GM21529 (cell line): Measurements from ENCODE around the gene CHRNE.
"Not testable (repeated sequence)": the region's sequence is repeated elsewhere in the genome, so short reads cannot be mapped to it uniquely, and the experiment has no call there.

Experiments used
- ATAC-seq: cut with Tn5 transposase; IDR thresholded peaks from one replicate; pipeline ENCODE4 v1.9.1; 2021; ENCODE audit not compliant: unreplicated experiment

The CHRNE gene

DNA sequence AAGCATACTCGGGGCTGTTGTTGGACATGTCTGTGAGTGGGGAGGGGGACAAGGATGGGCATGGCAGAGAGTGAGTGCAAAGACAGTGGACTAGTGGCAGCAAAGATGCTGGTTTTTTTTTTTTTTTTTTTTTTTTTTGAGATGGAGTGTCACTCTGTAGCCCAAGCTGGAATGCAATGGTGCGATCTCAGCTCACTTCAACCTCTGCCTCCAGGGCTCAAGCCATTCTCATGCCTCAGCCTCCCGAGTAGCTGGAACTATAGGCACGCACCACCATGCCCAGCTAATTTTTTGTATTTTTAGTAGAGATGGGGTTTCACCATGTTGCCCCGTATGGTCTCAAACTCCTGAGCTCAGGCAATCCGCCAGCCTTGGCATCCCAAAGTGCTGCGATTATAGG, 45.6 kb downstream of the CHRNE start:
- not testable (repeated sequence) for ATAC-seq

DNA sequence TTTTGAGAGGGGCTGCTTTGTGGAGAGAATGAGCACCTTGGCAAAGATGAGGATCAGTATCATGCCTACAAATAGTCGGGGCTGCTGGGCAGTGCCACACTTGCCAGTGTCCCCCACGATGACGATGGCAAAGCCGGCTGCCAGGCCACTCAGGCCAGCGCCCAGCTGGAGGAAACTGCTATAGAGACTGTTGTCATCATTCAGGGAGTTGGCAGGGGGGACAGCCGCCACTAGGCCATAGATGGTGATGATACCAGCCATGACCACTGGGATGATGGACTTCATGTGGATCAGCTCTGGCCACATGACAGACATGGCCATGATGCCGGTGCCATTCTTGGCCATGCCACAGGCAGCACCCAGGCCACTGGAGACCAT, 46.0 kb downstream of the CHRNE start:
- no peak for ATAC-seq

DNA sequence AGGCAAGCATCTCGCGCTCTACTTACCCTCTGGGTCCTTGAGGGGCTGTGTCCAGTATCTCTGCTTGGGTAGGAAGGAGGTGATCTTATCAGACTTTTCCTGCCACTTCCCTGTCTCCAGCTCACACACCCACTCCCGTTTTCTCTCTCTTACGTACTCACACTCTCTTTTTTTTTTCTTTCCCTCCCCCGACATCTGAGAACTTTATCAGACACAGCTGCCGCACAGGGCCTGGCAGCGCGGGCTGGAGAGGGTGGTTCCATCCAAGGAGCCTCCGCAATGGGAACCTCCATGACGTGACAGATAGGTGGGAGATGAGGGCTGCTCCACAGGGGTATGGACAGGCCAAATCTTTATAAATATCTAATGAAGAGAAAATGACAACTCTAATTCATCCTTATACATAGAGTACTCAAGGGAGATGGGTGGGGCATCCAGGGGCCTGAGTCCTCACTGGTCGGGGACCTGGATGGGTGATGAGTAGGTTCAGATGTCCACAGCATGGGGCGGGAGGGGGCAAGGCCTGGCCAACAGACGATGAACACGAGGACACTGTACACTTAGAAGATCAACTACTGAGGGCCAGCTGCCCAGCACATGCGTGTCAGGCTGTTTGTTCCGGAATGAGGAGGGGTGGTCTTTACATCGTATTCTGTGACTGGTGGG, 46.5 kb downstream of the CHRNE start:
- ATAC-seq = no peak

DNA sequence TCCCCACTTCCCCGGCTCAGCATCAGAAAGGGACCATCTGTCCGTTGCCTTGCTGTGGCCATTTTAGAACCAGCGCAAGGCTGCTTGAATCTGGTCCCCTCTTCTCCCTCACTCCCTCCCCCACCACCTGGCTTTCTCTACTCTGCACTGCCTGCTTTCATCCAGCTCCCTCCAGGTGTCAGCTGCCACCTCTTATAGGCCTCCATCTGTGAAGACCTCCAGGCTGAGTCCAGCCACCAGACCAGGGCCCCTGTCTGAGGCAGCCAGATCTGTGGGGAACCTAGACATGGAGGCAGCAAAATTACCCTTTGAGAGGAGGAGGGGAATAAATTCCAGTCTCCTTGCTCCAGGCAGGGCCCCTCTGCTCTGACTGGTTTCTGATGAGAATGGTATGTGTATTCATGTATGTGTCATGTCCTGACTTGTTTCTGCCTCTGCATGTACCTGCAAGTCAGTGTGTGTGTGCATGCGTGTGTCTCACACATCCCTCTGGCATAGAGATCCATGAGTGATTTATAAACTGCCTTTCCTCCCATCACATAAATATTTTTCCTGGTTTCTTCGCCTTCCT, 48.7 kb downstream of the CHRNE start:
- ATAC-seq = no peak

DNA sequence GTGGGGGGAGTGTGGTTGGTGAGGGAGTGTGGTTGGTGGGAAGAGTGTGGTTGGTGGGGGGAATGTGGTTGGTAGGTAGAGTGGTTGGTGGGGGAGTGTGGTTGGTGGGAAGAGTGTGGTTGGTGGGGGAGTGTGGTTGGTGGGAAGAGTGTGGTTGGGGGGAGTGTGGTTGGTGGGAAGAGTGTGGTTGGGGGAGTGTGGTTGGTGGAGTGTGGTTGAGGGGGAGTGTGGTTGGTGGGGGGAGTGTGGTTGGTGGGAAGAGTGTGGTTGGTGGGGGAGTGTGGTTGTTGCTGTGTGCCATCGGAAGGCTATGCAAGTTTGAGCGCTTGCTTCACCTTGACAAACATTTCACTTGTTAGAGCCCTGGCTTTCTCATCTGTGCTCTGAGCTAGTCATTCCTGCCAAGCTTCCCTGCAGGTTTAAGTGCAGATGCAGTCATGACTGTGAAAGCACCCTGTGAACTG, 49.7 kb downstream of the CHRNE start:
- ATAC-seq = no peak

DNA sequence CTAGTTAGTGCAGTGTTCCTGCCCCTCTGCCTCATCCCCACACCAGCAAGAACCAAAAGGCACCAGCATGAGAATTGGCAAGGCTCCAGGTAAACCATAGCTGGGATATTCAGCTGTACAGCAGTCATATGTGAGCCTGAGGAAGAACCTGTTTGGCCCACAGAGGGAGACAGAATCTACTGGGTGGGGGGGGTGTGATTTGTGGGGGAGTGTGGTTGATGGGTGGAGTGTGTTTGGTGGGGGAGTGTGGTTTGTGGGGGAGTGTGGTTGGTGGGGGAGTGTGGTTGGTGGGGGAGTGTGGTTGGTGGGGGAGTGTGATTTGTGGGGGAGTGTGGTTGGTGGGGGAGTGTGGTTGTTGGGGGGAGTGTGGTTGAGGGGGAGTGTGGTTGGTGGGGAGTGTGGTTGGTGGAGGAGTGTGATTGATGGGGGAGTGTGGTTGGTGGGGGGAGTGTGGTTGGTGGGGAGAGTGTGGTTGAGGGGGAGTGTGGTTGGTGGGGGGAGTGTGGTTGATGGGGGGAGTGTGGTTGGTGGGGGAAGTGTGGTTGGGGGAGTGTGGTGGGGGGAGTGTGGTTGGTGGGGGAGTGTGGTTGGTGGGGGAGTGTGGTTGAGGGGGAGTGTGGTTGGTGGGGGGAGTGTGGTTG, 50.2 kb downstream of the CHRNE start:
- ATAC-seq = no peak

DNA sequence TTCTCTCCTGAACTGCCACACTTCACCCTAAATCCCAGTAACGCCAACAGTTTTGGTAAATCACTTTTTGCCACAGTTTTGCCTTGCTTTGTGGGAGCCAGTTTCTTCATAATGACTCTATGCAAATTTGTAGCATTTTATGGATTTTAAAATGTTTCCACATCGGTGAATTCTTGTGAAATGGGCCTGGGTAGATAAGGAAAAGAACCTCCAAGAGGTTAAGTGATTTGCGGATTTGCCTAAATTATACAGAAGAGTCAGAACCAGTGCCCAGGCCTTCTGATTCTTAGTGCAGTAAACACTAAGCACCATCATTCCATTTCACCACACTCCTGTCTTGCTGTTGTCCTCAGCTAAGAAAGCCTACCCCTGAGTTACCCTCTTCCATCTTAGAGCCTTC, 51.8 kb downstream of the CHRNE start:
- no peak for ATAC-seq

DNA sequence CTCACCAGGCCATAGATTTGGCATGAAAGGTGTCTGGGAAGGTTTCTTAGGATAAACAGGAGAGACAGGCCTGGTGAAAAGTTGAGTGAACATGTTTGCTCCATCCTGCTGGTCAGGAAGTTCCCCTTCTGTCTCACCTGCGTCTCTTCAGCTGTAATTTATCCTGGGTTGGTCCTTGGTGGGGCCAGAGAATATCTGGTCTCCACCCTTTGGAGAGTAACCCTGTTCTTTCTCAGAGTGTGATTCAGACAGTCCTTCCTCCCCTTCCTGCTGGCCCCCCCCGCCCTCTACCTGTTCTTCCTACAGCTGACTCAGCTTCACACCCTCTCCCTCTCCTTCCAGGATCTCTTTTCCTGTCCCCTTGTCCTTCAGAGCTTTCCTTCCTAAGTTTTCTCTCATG, 52.7 kb downstream of the CHRNE start:
- ATAC-seq = no peak

DNA sequence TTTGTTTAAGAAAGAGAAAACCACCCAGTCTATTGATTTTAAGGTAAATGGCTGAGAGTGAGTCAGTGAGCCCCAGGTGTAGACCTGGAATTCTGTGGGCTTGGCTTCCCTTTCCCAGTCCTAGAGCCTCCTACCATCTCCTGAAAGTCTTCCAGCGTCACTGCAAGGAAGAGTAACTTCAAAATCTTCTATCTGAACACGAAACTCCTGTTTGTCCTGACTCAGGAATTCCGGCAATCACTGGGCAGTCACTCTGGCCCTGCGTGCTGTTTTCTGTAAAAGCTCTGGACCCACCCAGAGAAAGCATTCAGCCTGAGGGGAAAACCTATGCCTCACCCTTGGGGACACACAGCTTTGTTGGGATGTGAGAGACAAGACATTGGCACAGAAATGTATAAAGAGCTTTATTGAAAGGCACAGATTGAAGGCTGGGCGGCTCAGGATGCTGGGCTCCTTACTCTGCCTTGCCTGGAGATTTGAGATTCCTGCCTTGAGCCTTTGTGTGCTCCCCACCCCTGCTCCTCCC, 53.8 kb downstream of the CHRNE start:
- no peak for ATAC-seq
